Measurements from ENCODE around the gene GABBR2. TPM values are rescaled to one million over a fixed set of nuclear protein-coding genes. Genes with fewer than 3 reads are reported as not detected.

The GABBR2 gene
- total and polyA plus RNA-seq, 2 donors = 0.14 TPM

GRCh38 chr9:98365781-98366180 is 343.0 kb downstream of the GABBR2 start:
- no peak overlapping the region for H3K4me3 ChIP-seq (ENCODE audit: low read length in 2 of 2)
- WGBS = 81% methylated on average over 1 of the region's 1 CpG

GRCh38 chr9:98365227-98365669 is 343.5 kb downstream of the GABBR2 start:
- Histone ChIP-seq H3K36me3 (ENCODE audit: control insufficient read depth in 2 of 2, insufficient read depth in 2 of 2, low read length in 1 of 2) (no peaks in the 10 kb centered on the region), H3K4me3 (ENCODE audit: low read length in 2 of 2) (no peak overlapping the region), H3K9me3 (ENCODE audit: control insufficient read depth in 2 of 2, insufficient read depth in 1 of 2, low read length in 1 of 2) (peaks cover 0 to 5% of the 10 kb centered on the region in 2 donors), H3K27ac (ENCODE audit: low read depth in 1 of 2, low read length in 1 of 2) (no peak overlapping the region), H3K27me3 (ENCODE audit: control insufficient read depth in 2 of 2, insufficient read depth in 1 of 2, low read length in 1 of 2) (peaks cover 0 to 2% of the 10 kb centered on the region in 2 donors), H3K4me1 (ENCODE audit: control insufficient read depth in 2 of 2, insufficient read depth in 2 of 2, low read length in 2 of 2) (no peaks in the 10 kb centered on the region)
- DNase-seq (ENCODE audit: low read depth in 6 of 9, low spot score in 9 of 9) = peak in 1 of 9 donors; percentile 10
- WGBS = 98% methylated on average over 1 of the region's 1 CpG

More at GRCh38 chr9:98365781-98366180, 343.0 kb downstream of the GABBR2 start:
- no peaks in the 10 kb centered on the region for H3K36me3 ChIP-seq (ENCODE audit: control insufficient read depth in 2 of 2, insufficient read depth in 2 of 2, low read length in 1 of 2)
- H3K27me3 ChIP-seq (ENCODE audit: control insufficient read depth in 2 of 2, insufficient read depth in 1 of 2, low read length in 1 of 2) = peaks cover 0 to 2% of the 10 kb centered on the region in 2 donors
- peaks cover 0 to 5% of the 10 kb centered on the region in 2 donors for H3K9me3 ChIP-seq (ENCODE audit: control insufficient read depth in 2 of 2, insufficient read depth in 1 of 2, low read length in 1 of 2)
- no peak for DNase-seq (ENCODE audit: low read depth in 6 of 9, low spot score in 9 of 9)
- no peaks in the 10 kb centered on the region for H3K4me1 ChIP-seq (ENCODE audit: control insufficient read depth in 2 of 2, insufficient read depth in 2 of 2, low read length in 2 of 2)
- H3K27ac ChIP-seq (ENCODE audit: low read depth in 1 of 2, low read length in 1 of 2) = no peak overlapping the region

GRCh38 chr9:98364086-98364485 is 344.6 kb downstream of the GABBR2 start:
- no peaks in the 10 kb centered on the region for H3K4me1 ChIP-seq (ENCODE audit: control insufficient read depth in 2 of 2, insufficient read depth in 2 of 2, low read length in 2 of 2)
- no peak overlapping the region for H3K27ac ChIP-seq (ENCODE audit: low read depth in 1 of 2, low read length in 1 of 2)
- 84% methylated on average over 4 of the region's 4 CpGs for WGBS

GRCh38 chr9:98363644-98364043 is 345.1 kb downstream of the GABBR2 start:
- Histone ChIP-seq H3K4me1 (ENCODE audit: control insufficient read depth in 2 of 2, insufficient read depth in 2 of 2, low read length in 2 of 2) (no peaks in the 10 kb centered on the region), H3K4me3 (ENCODE audit: low read length in 2 of 2) (no peak overlapping the region), H3K36me3 (ENCODE audit: control insufficient read depth in 2 of 2, insufficient read depth in 2 of 2, low read length in 1 of 2) (no peaks in the 10 kb centered on the region), H3K27ac (ENCODE audit: low read depth in 1 of 2, low read length in 1 of 2) (no peak overlapping the region), H3K9me3 (ENCODE audit: control insufficient read depth in 2 of 2, insufficient read depth in 1 of 2, low read length in 1 of 2) (peaks cover 0 to 2% of the 10 kb centered on the region in 2 donors), H3K27me3 (ENCODE audit: control insufficient read depth in 2 of 2, insufficient read depth in 1 of 2, low read length in 1 of 2) (peaks cover 0 to 1% of the 10 kb centered on the region in 2 donors)
- no peak for DNase-seq (ENCODE audit: low read depth in 6 of 9, low spot score in 9 of 9)
- 88% methylated on average over 6 of the region's 6 CpGs for WGBS

More at GRCh38 chr9:98364086-98364485, 344.6 kb downstream of the GABBR2 start:
- Histone ChIP-seq H3K27me3 (ENCODE audit: control insufficient read depth in 2 of 2, insufficient read depth in 1 of 2, low read length in 1 of 2) (peaks cover 0 to 2% of the 10 kb centered on the region in 2 donors), H3K4me3 (ENCODE audit: low read length in 2 of 2) (no peak overlapping the region), H3K9me3 (ENCODE audit: control insufficient read depth in 2 of 2, insufficient read depth in 1 of 2, low read length in 1 of 2) (peaks cover 0 to 5% of the 10 kb centered on the region in 2 donors), H3K36me3 (ENCODE audit: control insufficient read depth in 2 of 2, insufficient read depth in 2 of 2, low read length in 1 of 2) (no peaks in the 10 kb centered on the region)
- no peak for DNase-seq (ENCODE audit: low read depth in 6 of 9, low spot score in 9 of 9)

GRCh38 chr9:98362624-98363252 is 346.0 kb downstream of the GABBR2 start:
- no peak for DNase-seq (ENCODE audit: low read depth in 6 of 9, low spot score in 9 of 9)
- Histone ChIP-seq H3K36me3 (ENCODE audit: control insufficient read depth in 2 of 2, insufficient read depth in 2 of 2, low read length in 1 of 2) (no peaks in the 10 kb centered on the region), H3K27me3 (ENCODE audit: control insufficient read depth in 2 of 2, insufficient read depth in 1 of 2, low read length in 1 of 2) (no peaks in the 10 kb centered on the region), H3K4me1 (ENCODE audit: control insufficient read depth in 2 of 2, insufficient read depth in 2 of 2, low read length in 2 of 2) (no peaks in the 10 kb centered on the region), H3K9me3 (ENCODE audit: control insufficient read depth in 2 of 2, insufficient read depth in 1 of 2, low read length in 1 of 2) (no peaks in the 10 kb centered on the region), H3K4me3 (ENCODE audit: low read length in 2 of 2) (no peak overlapping the region), H3K27ac (ENCODE audit: low read depth in 1 of 2, low read length in 1 of 2) (no peak overlapping the region)
- WGBS = 91% methylated on average over 11 of the region's 11 CpGs

GRCh38 chr9:98361645-98362044 is 347.1 kb downstream of the GABBR2 start:
- 86% methylated on average over 3 of the region's 3 CpGs for WGBS
- DNase-seq (ENCODE audit: low read depth in 6 of 9, low spot score in 9 of 9) = no peak
- H3K9me3 ChIP-seq (ENCODE audit: control insufficient read depth in 2 of 2, insufficient read depth in 1 of 2, low read length in 1 of 2) = no peaks in the 10 kb centered on the region
- no peak overlapping the region for H3K27ac ChIP-seq (ENCODE audit: low read depth in 1 of 2, low read length in 1 of 2)
- H3K4me3 ChIP-seq (ENCODE audit: low read length in 2 of 2) = no peak overlapping the region
- no peaks in the 10 kb centered on the region for H3K27me3 ChIP-seq (ENCODE audit: control insufficient read depth in 2 of 2, insufficient read depth in 1 of 2, low read length in 1 of 2)
- H3K4me1 ChIP-seq (ENCODE audit: control insufficient read depth in 2 of 2, insufficient read depth in 2 of 2, low read length in 2 of 2) = no peaks in the 10 kb centered on the region
- H3K36me3 ChIP-seq (ENCODE audit: control insufficient read depth in 2 of 2, insufficient read depth in 2 of 2, low read length in 1 of 2) = no peaks in the 10 kb centered on the region

GRCh38 chr9:98360176-98360708 is 348.5 kb downstream of the GABBR2 start:
- H3K4me3 ChIP-seq (ENCODE audit: low read length in 2 of 2) = no peak overlapping the region
- no peaks in the 10 kb centered on the region for H3K4me1 ChIP-seq (ENCODE audit: control insufficient read depth in 2 of 2, insufficient read depth in 2 of 2, low read length in 2 of 2)
- no peaks in the 10 kb centered on the region for H3K27me3 ChIP-seq (ENCODE audit: control insufficient read depth in 2 of 2, insufficient read depth in 1 of 2, low read length in 1 of 2)
- H3K27ac ChIP-seq (ENCODE audit: low read depth in 1 of 2, low read length in 1 of 2) = no peak overlapping the region
- no peak for DNase-seq (ENCODE audit: low read depth in 6 of 9, low spot score in 9 of 9)
- no peaks in the 10 kb centered on the region for H3K9me3 ChIP-seq (ENCODE audit: control insufficient read depth in 2 of 2, insufficient read depth in 1 of 2, low read length in 1 of 2)
- 78% methylated on average over 2 of the region's 2 CpGs for WGBS
- H3K36me3 ChIP-seq (ENCODE audit: control insufficient read depth in 2 of 2, insufficient read depth in 2 of 2, low read length in 1 of 2) = no peaks in the 10 kb centered on the region

- Histone ChIP-seq H3K27me3 (ENCODE audit: control insufficient read depth in 2 of 2, insufficient read depth in 1 of 2, low read length in 1 of 2) (no peaks in the 10 kb centered on the region), H3K36me3 (ENCODE audit: control insufficient read depth in 2 of 2, insufficient read depth in 2 of 2, low read length in 1 of 2) (no peaks in the 10 kb centered on the region), H3K4me1 (ENCODE audit: control insufficient read depth in 2 of 2, insufficient read depth in 2 of 2, low read length in 2 of 2) (no peaks in the 10 kb centered on the region), H3K27ac (ENCODE audit: low read depth in 1 of 2, low read length in 1 of 2) (no peak overlapping the region), H3K4me3 (ENCODE audit: low read length in 2 of 2) (no peak overlapping the region), H3K9me3 (ENCODE audit: control insufficient read depth in 2 of 2, insufficient read depth in 1 of 2, low read length in 1 of 2) (no peaks in the 10 kb centered on the region)
- WGBS = 79% methylated on average over 8 of the region's 8 CpGs
- no peak for DNase-seq (ENCODE audit: low read depth in 6 of 9, low spot score in 9 of 9)
Observed at GRCh38 chr9:98359569-98359968, 349.2 kb downstream of the GABBR2 start.

GRCh38 chr9:98357921-98358535 is 350.7 kb downstream of the GABBR2 start:
- no peaks in the 10 kb centered on the region for H3K4me1 ChIP-seq (ENCODE audit: control insufficient read depth in 2 of 2, insufficient read depth in 2 of 2, low read length in 2 of 2)
- no peaks in the 10 kb centered on the region for H3K36me3 ChIP-seq (ENCODE audit: control insufficient read depth in 2 of 2, insufficient read depth in 2 of 2, low read length in 1 of 2)
- H3K4me3 ChIP-seq (ENCODE audit: low read length in 2 of 2) = no peak overlapping the region
- WGBS = 94% methylated on average over 6 of the region's 6 CpGs
- H3K9me3 ChIP-seq (ENCODE audit: control insufficient read depth in 2 of 2, insufficient read depth in 1 of 2, low read length in 1 of 2) = no peaks in the 10 kb centered on the region
- DNase-seq (ENCODE audit: low read depth in 6 of 9, low spot score in 9 of 9) = no peak
- H3K27me3 ChIP-seq (ENCODE audit: control insufficient read depth in 2 of 2, insufficient read depth in 1 of 2, low read length in 1 of 2) = no peaks in the 10 kb centered on the region
- no peak overlapping the region for H3K27ac ChIP-seq (ENCODE audit: low read depth in 1 of 2, low read length in 1 of 2)
